WERI-Rb-1 (cell line): ENCODE results near the gene CTSA.

Source experiments
- DNase-seq: peaks from one replicate; pipeline ENCODE4 v3.0.0-alpha.2; 2020
- H3K27ac ChIP-seq: fragments of 250-450 bp; sonication (Bioruptor Pico); 2 replicates; pipeline ENCODE4 v1.5.1; 2020; ENCODE audit warnings: mild to moderate bottlenecking, moderate library complexity
- H3K27me3 ChIP-seq: fragments of 250-450 bp; sonication (Bioruptor Pico); 2 replicates; pipeline ENCODE4 v1.5.1; 2021; ENCODE audit warnings: mild to moderate bottlenecking, low read depth, moderate library complexity; ENCODE audit not compliant: insufficient read depth, severe bottlenecking
- H3K36me3 ChIP-seq: fragments of 250-450 bp; sonication (Bioruptor Pico); 2 replicates; pipeline ENCODE4 v1.5.1; 2020; ENCODE audit warnings: mild to moderate bottlenecking, moderate library complexity
- H3K4me3 ChIP-seq: 2 replicates; pipeline ENCODE4 v1.5.1; 2011; ENCODE audit warnings: low read depth, mild to moderate bottlenecking, control low read depth, low read length
- H3K9me3 ChIP-seq: fragments of 250-450 bp; sonication (Bioruptor Pico); 2 replicates; pipeline ENCODE4 v1.5.1; 2021; ENCODE audit warnings: mild to moderate bottlenecking, moderate library complexity; ENCODE audit not compliant: severe bottlenecking
- CTCF ChIP-seq: IDR thresholded peaks from 2 replicates; pipeline ENCODE4 v1.5.1; 2011; ENCODE audit warnings: low read depth, mild to moderate bottlenecking, control low read depth, inconsistent platforms, low read length

CTSA gene

GRCh38 chr20:45902199-45902701 lies 11.1 kb downstream of the CTSA start:
- DNase-seq: no peak
- H3K27me3 ChIP-seq: no peaks in the 10 kb centered on the region
- H3K36me3 ChIP-seq: peaks cover 29% of the 10 kb centered on the region
- TF ChIP-seq CTCF: no peak
- H3K27ac ChIP-seq: no peak overlapping the region
- no peaks in the 10 kb centered on the region for H3K9me3 ChIP-seq
- no peak overlapping the region for H3K4me3 ChIP-seq

- Histone ChIP-seq H3K36me3 (peaks cover 13% of the 10 kb centered on the region), H3K9me3 (no peaks in the 10 kb centered on the region), H3K4me3 (no peak overlapping the region), H3K27ac (no peak overlapping the region), H3K27me3 (no peaks in the 10 kb centered on the region)
- no peak for TF ChIP-seq CTCF
- DNase-seq: no peak
Observed at GRCh38 chr20:45904583-45905504, 13.7 kb downstream of the CTSA start.

- H3K9me3 ChIP-seq: no peaks in the 10 kb centered on the region
- H3K27ac ChIP-seq: no peak overlapping the region
- TF ChIP-seq CTCF: no peak
- H3K36me3 ChIP-seq: peaks cover 9% of the 10 kb centered on the region
- DNase-seq: no peak
- H3K27me3 ChIP-seq: no peaks in the 10 kb centered on the region
- H3K4me3 ChIP-seq: no peak overlapping the region
Observed at GRCh38 chr20:45905505-45906079, 14.5 kb downstream of the CTSA start.

GRCh38 chr20:45907219-45907948 lies 16.2 kb downstream of the CTSA start:
- Histone ChIP-seq H3K27ac (no peak overlapping the region), H3K27me3 (no peaks in the 10 kb centered on the region), H3K4me3 (no peak overlapping the region), H3K36me3 (no peaks in the 10 kb centered on the region; the same call in 1 of the 2 replicates), H3K9me3 (no peaks in the 10 kb centered on the region)
- TF ChIP-seq CTCF: no peak
- no peak for DNase-seq

- H3K27ac ChIP-seq: no peak overlapping the region
- H3K9me3 ChIP-seq: no peaks in the 10 kb centered on the region
- no peaks in the 10 kb centered on the region for H3K27me3 ChIP-seq
- no peak for TF ChIP-seq CTCF
- DNase-seq: no peak
- no peak overlapping the region for H3K4me3 ChIP-seq
- no peaks in the 10 kb centered on the region; the same call in 1 of the 2 replicates for H3K36me3 ChIP-seq
Observed at GRCh38 chr20:45908084-45908483, 16.9 kb downstream of the CTSA start.
